Central memory CD4-positive, alpha-beta T cell (primary cell): ENCODE results near the gene KRT32.
"Not testable (repeated sequence)": the region's sequence is repeated elsewhere in the genome, so short reads cannot be mapped to it uniquely, and the experiment has no call there.

Experiments used
- DNase-seq: peaks from one replicate; pipeline ENCODE4 v3.0.0; 2022

Gene KRT32

GRCh38 chr17:41424111-41424635, 43.0 kb downstream of the KRT32 start, which contains the start of gene KRT37:
Gene KRT37, minus strand, starts transcription at chr17:41424585. Its CDS starts 62 bp downstream, at chr17:41424523.
- no peak for DNase-seq

- DNase-seq, result not testable (repeated sequence)
These were observed 44.6 kb downstream of the KRT32 start for GRCh38 chr17:41422586-41422985.

- no peak for DNase-seq
These were observed 45.6 kb downstream of the KRT32 start for GRCh38 chr17:41421617-41422016.

- no peak for DNase-seq
These were observed 46.1 kb downstream of the KRT32 start for GRCh38 chr17:41421116-41421515.

- no peak for DNase-seq
These were observed 47.1 kb downstream of the KRT32 start for GRCh38 chr17:41420134-41420533.

- no peak for DNase-seq
These were observed 47.5 kb downstream of the KRT32 start for GRCh38 chr17:41419716-41420115.

- no peak for DNase-seq
These were observed 48.9 kb downstream of the KRT32 start for GRCh38 chr17:41418116-41418860.

GRCh38 chr17:41417576-41418015, 49.6 kb downstream of the KRT32 start:
- DNase-seq, result no peak

- DNase-seq, result no peak
These were observed 50.1 kb downstream of the KRT32 start for GRCh38 chr17:41417127-41417526.

- DNase-seq, result no peak
These were observed 50.7 kb downstream of the KRT32 start for GRCh38 chr17:41416479-41416878.

GRCh38 chr17:41415833-41416335, 51.3 kb downstream of the KRT32 start:
- DNase-seq, result no peak

GRCh38 chr17:41415411-41415810, 51.8 kb downstream of the KRT32 start:
- no peak for DNase-seq

GRCh38 chr17:41413982-41414381, 53.2 kb downstream of the KRT32 start:
- no peak for DNase-seq

GRCh38 chr17:41413353-41413957, 53.7 kb downstream of the KRT32 start:
- DNase-seq, result no peak

- DNase-seq, result no peak
These were observed 55.9 kb downstream of the KRT32 start for GRCh38 chr17:41411072-41411840.
